NCI-H1105 (cell line): ENCODE data around the gene MTHFD2L.
"Not testable (repeated sequence)": the region's sequence is repeated elsewhere in the genome, so short reads cannot be mapped to it uniquely, and the experiment has no call there.

Source experiments
- DNase-seq: peaks from one replicate; lab custom pipeline; 2025; lab: John Stamatoyannopoulos, UW

MTHFD2L gene

DNA sequence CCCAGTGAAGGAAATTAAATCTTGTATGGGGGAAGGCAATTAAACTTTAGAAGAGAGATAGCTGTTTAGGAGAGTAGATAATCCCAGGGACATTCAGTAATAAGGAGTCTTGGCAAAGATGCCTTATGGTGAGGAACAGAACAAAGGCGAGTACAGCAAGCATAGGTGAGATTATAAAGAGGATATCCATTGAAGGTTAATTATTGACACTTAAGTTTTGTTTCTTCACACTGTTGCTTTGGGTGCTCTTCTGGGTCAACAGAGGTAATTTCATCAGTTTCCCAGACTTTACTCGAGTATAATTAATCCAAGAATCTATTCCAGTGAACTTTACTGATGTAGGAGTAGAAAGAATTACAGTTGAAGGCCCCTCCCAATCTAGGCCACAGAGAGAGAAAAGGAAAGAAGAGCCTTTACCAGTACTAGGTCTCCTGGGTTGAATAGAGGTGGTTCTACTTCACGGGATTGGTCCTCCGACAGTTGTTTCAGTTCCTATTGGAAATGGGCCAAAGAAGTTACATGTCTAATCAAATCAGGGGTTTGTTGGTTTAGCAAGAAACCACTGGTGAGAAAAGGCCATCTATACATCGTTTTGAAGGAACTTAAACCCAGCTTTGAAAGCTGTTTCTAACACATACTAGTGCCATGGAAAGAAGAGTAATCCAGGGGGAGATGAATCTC, 177.6 kb downstream of the MTHFD2L start:
- DNase-seq: no peak

GRCh38 chr4:74338792-74339333, 180.9 kb downstream of the MTHFD2L start:
- DNase-seq: no peak

- no peak for DNase-seq
Measured at GRCh38 chr4:74339501-74339900, 181.6 kb downstream of the MTHFD2L start.

DNA sequence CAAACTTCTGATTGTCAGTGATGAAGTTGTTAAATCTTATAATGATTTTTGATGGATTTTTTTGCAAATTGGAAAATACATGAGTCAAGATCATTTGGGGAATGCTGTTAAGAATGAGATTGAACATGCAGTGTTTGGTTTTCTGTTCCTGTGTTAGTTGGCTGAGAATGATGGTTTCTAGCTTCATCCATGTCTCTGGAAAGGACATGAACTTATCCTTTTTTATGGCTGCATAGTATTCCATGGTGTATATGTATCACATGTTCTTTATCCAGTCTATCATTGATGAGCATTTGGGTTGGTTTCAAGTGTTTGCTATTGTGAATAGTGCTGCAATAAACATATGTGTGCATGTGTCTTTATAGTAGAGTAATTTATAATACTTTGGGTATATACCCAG, 182.5 kb downstream of the MTHFD2L start:
- DNase-seq: not testable (repeated sequence)

DNA sequence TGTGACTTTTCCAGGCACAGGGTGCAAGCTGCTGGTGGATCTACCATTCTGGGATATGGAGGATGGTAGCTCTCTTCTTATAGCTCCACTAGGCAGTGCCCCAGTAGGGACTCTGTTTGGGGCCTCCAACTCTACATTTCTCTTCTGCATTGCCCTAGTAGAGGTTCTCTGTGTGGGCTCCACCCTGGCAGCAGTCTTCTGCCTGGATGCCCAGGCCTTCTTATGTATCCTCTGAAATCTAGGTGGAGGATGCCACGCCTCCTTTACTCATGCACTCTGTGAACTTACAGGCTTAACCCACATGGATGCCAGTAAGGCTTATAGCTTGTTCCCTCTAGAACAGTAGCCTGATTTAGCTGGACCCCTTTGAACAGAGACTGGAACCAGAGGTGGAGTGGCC, 186.1 kb downstream of the MTHFD2L start:
- no peak for DNase-seq
